ENCODE results near the gene TGFBR3.

GRCh38 chr1:91704746-91705145 is 181.2 kb downstream of the TGFBR3 start:
- TF ChIP-seq CTCF (IDR thresholded peaks at IDR 0.05): no peak
- no peak for TF ChIP-seq POLR2A (IDR thresholded peaks at IDR 0.05)
